Esophagus muscularis mucosa (tissue), 4 donors: ENCODE data around the gene NEK7.

Experiments used
- CTCF ChIP-seq, 3 experiments: fragments of 200-600 bp in 2 of 3; fragments of 450-650 bp in 1 of 3; sonication (generic) in 2 of 3; IDR thresholded peaks; one replicate each; pipeline ENCODE4 v1.5.1; 2017 to 2019; ENCODE audit warnings: antibody characterized with exemption in 3 of 3, mild to moderate bottlenecking in 2 of 3, moderate library complexity in 1 of 3
- EP300 ChIP-seq: sonication (generic); formaldehyde crosslinking; IDR thresholded peaks from one replicate; pipeline ENCODE4 v1.6.1; 2017; ENCODE audit warnings: antibody characterized with exemption
- POLR2A ChIP-seq: fragments of 450-650 bp; IDR thresholded peaks from one replicate; pipeline ENCODE4 v1.6.1; 2017; ENCODE audit warnings: antibody characterized with exemption, moderate library complexity, mild to moderate bottlenecking, low read depth

- TF ChIP-seq CTCF (IDR thresholded peaks at IDR 0.05) = no peak
- no peak for TF ChIP-seq EP300
- TF ChIP-seq POLR2A = no peak
Measured at GRCh38 chr1:198234520-198235251, 77.9 kb downstream of the NEK7 start.
